VCaP (cell line): ENCODE measurements around the gene MYO1E.

Source experiments
- H3K27ac ChIP-seq: fragments of 450-650 bp; 2 replicates; pipeline ENCODE4 v1.5.1; 2017
- TF ChIP-seq, protein P1 (sequence below): fragments of 450-650 bp; conservative IDR thresholded peaks from 2 replicates; pipeline ENCODE4 v1.5.1; 2017; ENCODE audit warnings: mild to moderate bottlenecking, moderate library complexity

MYO1E gene

GRCh38 chr15:59119625-59120024 lies 253.0 kb downstream of the MYO1E start:
- TF ChIP-seq, protein P1, sequence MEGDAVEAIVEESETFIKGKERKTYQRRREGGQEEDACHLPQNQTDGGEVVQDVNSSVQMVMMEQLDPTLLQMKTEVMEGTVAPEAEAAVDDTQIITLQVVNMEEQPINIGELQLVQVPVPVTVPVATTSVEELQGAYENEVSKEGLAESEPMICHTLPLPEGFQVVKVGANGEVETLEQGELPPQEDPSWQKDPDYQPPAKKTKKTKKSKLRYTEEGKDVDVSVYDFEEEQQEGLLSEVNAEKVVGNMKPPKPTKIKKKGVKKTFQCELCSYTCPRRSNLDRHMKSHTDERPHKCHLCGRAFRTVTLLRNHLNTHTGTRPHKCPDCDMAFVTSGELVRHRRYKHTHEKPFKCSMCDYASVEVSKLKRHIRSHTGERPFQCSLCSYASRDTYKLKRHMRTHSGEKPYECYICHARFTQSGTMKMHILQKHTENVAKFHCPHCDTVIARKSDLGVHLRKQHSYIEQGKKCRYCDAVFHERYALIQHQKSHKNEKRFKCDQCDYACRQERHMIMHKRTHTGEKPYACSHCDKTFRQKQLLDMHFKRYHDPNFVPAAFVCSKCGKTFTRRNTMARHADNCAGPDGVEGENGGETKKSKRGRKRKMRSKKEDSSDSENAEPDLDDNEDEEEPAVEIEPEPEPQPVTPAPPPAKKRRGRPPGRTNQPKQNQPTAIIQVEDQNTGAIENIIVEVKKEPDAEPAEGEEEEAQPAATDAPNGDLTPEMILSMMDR: no peak

GRCh38 chr15:59116771-59117170 lies 255.9 kb downstream of the MYO1E start:
- TF ChIP-seq, protein P1: no peak
- H3K27ac ChIP-seq: no peak overlapping the region

More at GRCh38 chr15:59119625-59120024, 253.0 kb downstream of the MYO1E start:
- H3K27ac ChIP-seq: no peak overlapping the region

GRCh38 chr15:59116141-59116540 lies 256.5 kb downstream of the MYO1E start:
- H3K27ac ChIP-seq: peak overlapping the region; percentile 59
- TF ChIP-seq, protein P1: no peak

DNA sequence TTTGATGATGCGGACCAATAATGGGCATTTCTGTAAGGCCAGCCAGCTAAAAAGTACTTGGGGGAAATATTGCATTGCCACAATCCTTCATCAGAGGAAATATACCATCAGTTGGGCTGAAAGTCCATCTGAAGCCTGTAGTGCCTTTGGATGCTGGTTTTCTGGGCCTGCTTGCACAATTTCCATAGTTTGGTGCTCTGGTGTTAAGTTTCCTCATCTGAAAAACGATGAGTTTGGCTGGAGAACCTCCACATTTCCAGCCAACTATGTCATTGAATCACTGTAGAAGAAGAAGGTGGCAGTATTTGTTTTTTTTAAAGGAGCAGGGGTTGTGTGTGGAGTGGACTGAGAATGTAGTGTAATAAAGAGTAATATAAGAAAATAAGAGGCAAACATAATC lies 257.6 kb downstream of the MYO1E start:
- peak overlapping the region; percentile 59 for H3K27ac ChIP-seq
- TF ChIP-seq, protein P1: no peak

DNA sequence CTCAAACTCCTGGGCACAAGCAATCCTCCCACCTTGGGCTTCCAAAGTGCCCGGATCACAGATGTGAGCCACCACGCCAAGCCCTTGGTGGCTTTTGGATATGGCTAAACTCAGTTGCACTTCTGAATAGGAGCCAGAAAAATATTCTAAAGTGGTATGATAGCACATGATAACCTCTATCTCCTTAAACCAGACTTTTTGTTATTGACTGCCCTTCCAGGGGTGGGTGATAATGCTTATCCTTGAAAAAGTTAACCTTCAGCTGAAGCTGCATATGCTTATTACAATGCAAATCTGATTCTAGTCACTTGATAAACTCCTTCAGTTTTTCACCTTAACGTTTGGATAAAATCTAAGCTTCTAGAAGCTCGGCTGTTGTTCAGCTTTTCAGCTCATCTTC lies 261.4 kb downstream of the MYO1E start:
- TF ChIP-seq, protein P1: no peak
- no peak overlapping the region for H3K27ac ChIP-seq

DNA sequence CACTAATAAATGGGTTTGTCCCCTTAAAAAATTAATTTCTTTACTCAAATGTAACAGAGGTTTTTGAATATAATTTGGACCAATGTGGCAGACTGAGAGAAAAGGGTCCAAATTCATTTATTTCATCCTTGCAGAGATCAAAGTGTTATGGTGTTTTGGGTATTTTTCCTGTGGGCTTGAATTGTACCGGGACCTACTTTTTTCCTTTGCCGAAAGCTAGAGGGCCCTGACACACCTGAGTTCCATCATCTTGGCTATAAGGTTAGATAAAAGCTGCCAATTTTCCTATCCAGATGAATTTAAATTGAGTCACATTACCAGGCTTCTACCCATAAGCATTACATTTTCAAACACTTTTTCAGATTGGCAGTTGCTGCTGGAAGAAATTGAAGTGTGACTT lies 266.8 kb downstream of the MYO1E start:
- TF ChIP-seq, protein P1: peak; percentile 40
- peak overlapping the region; percentile 74 for H3K27ac ChIP-seq

GRCh38 chr15:59104912-59105732 lies 267.5 kb downstream of the MYO1E start, which contains the start of gene CCNB2:
CCNB2 (plus strand) TSS chr15:59105146; CDS start chr15:59105269, 123 bp downstream.
- H3K27ac ChIP-seq: peak within 1 kb of the TSS; percentile 74
- TF ChIP-seq, protein P1: no peak
